ENCODE measurements around the gene CBX1. TPM values are rescaled to one million over a fixed set of nuclear protein-coding genes. Genes with fewer than 3 reads are reported as not detected.

The CBX1 gene
- total and polyA plus RNA-seq, 2 of the 4 experiments (the other 2 are of a cell fraction): 35.0 to 54.9 TPM

GRCh38 chr17:48131216-48131824, 30.0 kb upstream of the CBX1 start:
- dilution Hi-C loops (cut with HindIII; ENCODE audit: low sequenced_read_pairs, unreplicated experiment) (no loop called here), in situ Hi-C loops (cut with MboI; ENCODE audit: low sequenced_read_pairs) (no loop called here), intact Hi-C loops (cut with micrococcal nuclease) (loop anchor here (1.0 to 2.0 kb wide), 2 partner anchors 57 to 106 kb away; no protein-coding TSS in a partner anchor)
- TF ChIP-seq MAFK (IDR thresholded peaks at IDR 0.05; ENCODE audit: low read depth, low read length) (no peak), MXI1 (IDR thresholded peaks at IDR 0.05; ENCODE audit: borderline replicate concordance, low read depth, low read length) (no peak), CTCF (conservative IDR thresholded peaks at IDR 0.05; ENCODE audit: low read depth, low read length) (peak; percentile 86), RFX5 (IDR thresholded peaks at IDR 0.05; ENCODE audit: low read depth, low read length) (no peak), RAD21 (IDR thresholded peaks at IDR 0.05; ENCODE audit: low read length) (peak; percentile 87), ELK1 (IDR thresholded peaks at IDR 0.05; ENCODE audit: borderline replicate concordance, low read depth, low read length) (no peak), CEBPB (IDR thresholded peaks at IDR 0.05; ENCODE audit: low read depth, low read length) (no peak), BHLHE40 (IDR thresholded peaks at IDR 0.05; ENCODE audit: low read depth, low read length) (no peak), USF2 (IDR thresholded peaks at IDR 0.05; ENCODE audit: low read depth, low read length) (no peak), RCOR1 (IDR thresholded peaks at IDR 0.05; ENCODE audit: insufficient replicate concordance, low read length) (no peak), SMC3 (IDR thresholded peaks at IDR 0.05; ENCODE audit: low read depth, low read length) (peak; percentile 87), FOS (IDR thresholded peaks at IDR 0.05; ENCODE audit: low read depth, low read length) (no peak), POLR2A (IDR thresholded peaks at IDR 0.05; ENCODE audit: low read depth, low read length) (no peak)
- Histone ChIP-seq H4K8ac (ENCODE audit: low read depth in 2 of 2, low read length in 2 of 2) (no peak overlapping the region), H3K9ac (ENCODE audit: low read depth, low read length) (no peak overlapping the region), H3K4me2 (ENCODE audit: low read depth, low read length) (no peak overlapping the region), H3K4ac (ENCODE audit: low read depth, low read length) (no peak overlapping the region), H2BK15ac (ENCODE audit: low read depth, low read length) (no peak overlapping the region), H3K18ac (ENCODE audit: low read depth, low read length) (no peak overlapping the region), H2BK5ac (ENCODE audit: low read depth, low read length, poor library complexity, severe bottlenecking) (no peak overlapping the region), H4K5ac (ENCODE audit: low read depth, low read length) (no peak overlapping the region), H2AK5ac (ENCODE audit: low read depth, low read length) (no peak overlapping the region), H3K36me3 (ENCODE audit: control insufficient read depth, insufficient read depth, low read length) (peaks cover 2% of the 10 kb centered on the region; the same call in 1 of the 2 replicates), H2AFZ (replicated peaks; ENCODE audit: low read length, poor library complexity) (no peak overlapping the region), H2AK9ac (replicated peaks; ENCODE audit: low read depth, low read length, poor library complexity) (no peak overlapping the region), H2BK20ac (ENCODE audit: low read depth, low read length) (no peak overlapping the region), H3K27me3 (ENCODE audit: control insufficient read depth, insufficient read depth, low read length) (peaks cover 11% of the 10 kb centered on the region), H4K20me1 (ENCODE audit: insufficient read depth, low read length) (no peaks in the 10 kb centered on the region), H2BK120ac (ENCODE audit: low read depth, low read length) (no peak overlapping the region), H3K14ac (replicated peaks; ENCODE audit: low read depth, low read length) (no peak overlapping the region), H3K4me3 (ENCODE audit: insufficient read depth, low read depth, low read length) (no peak overlapping the region), H3K9me1 (ENCODE audit: insufficient read depth, low read length) (no peaks in the 10 kb centered on the region), H3K9me3 (ENCODE audit: control insufficient read depth, insufficient read depth, low read length) (no peaks in the 10 kb centered on the region), H3K23ac (ENCODE audit: low read depth, low read length) (no peak overlapping the region), H3K79me1 (ENCODE audit: low read depth in 1 of 2, low read length in 2 of 2) (no peaks in the 10 kb centered on the region), H3K27ac (ENCODE audit: insufficient read depth, low read length) (no peak overlapping the region), H3K56ac (ENCODE audit: extremely low read depth, insufficient read depth, low read length) (no peak overlapping the region), H3K4me1 (ENCODE audit: control insufficient read depth, insufficient read depth, low read length) (no peaks in the 10 kb centered on the region), H4K91ac (ENCODE audit: insufficient read depth, low read depth, low read length) (no peak overlapping the region)
- ATAC-seq (ENCODE audit: low read depth) (peak; percentile 91), DNase-seq (peak; percentile 66)
- CTCF ChIA-PET: interaction anchor here (0.7 to 2.7 kb wide), 4 partner anchors 24 to 153 kb away, joined by 3 to 18 read pairs (median 5); no protein-coding TSS in a partner anchor
- POLR2A ChIA-PET (ENCODE audit: unreplicated experiment): no interaction called here
- no CpG with 5 or more reads among the region's 4 CpGs for WGBS, 2 experiments (ENCODE audit: extremely low coverage in 2 of 2, insufficient read length in 1 of 2)
- no TSS peak for BruUV-seq (replicated peaks)
